Stimulated activated CD4-positive, alpha-beta T cell treated with anti-CD3 and anti-CD28 coated beads, Interleukin-2, amount 100 ng/mL, for 24 hours (primary cell): ENCODE data around the gene LRMDA.
"Not testable (repeated sequence)": the region's sequence is repeated elsewhere in the genome, so short reads cannot be mapped to it uniquely, and the experiment has no call there.

Source experiments
- DNase-seq, 2 donors: peaks; one replicate each; pipeline ENCODE4 v3.0.0-alpha.2; 2020

LRMDA gene

GRCh38 chr10:76553263-76554032, 1122.0 kb downstream of the LRMDA start:
- no peak for DNase-seq

- DNase-seq, result no peak
These were observed 1122.6 kb downstream of the LRMDA start for GRCh38 chr10:76554033-76554408.

- no peak for DNase-seq
These were observed 1123.1 kb downstream of the LRMDA start for GRCh38 chr10:76554478-76554877.

- no peak for DNase-seq
These were observed 1123.7 kb downstream of the LRMDA start for GRCh38 chr10:76555067-76555670.

- DNase-seq, result no peak
These were observed 1125.9 kb downstream of the LRMDA start for GRCh38 chr10:76557366-76557765.

- no peak for DNase-seq
These were observed 1127.2 kb downstream of the LRMDA start for GRCh38 chr10:76558586-76558985.

GRCh38 chr10:76558996-76559891, 1127.8 kb downstream of the LRMDA start:
- no peak for DNase-seq

GRCh38 chr10:76559892-76560220, 1128.4 kb downstream of the LRMDA start:
- no peak for DNase-seq

GRCh38 chr10:76560338-76560737, 1128.9 kb downstream of the LRMDA start:
- no peak for DNase-seq

- no peak for DNase-seq
These were observed 1131.9 kb downstream of the LRMDA start for GRCh38 chr10:76563286-76563685.

GRCh38 chr10:76572021-76572420, 1140.6 kb downstream of the LRMDA start:
- DNase-seq, result no peak

- no peak for DNase-seq
These were observed 1145.0 kb downstream of the LRMDA start for GRCh38 chr10:76576276-76576962.

- no peak for DNase-seq
These were observed 1146.0 kb downstream of the LRMDA start for GRCh38 chr10:76577455-76577854.

GRCh38 chr10:76581506-76582256, 1150.3 kb downstream of the LRMDA start:
- no peak for DNase-seq

GRCh38 chr10:76582531-76582930, 1151.1 kb downstream of the LRMDA start:
- DNase-seq, result no peak

- no peak for DNase-seq
These were observed 1152.3 kb downstream of the LRMDA start for GRCh38 chr10:76583711-76584161.

- DNase-seq, result not testable (repeated sequence)
These were observed 1153.0 kb downstream of the LRMDA start for GRCh38 chr10:76584466-76584865.
